Stimulated activated CD8-positive, alpha-beta memory T cell treated with anti-CD3 and anti-CD28 coated beads, Interleukin-4, amount 100 ng/mL, for 24 hours (primary cell): ENCODE results near the gene IGSF9B.

Experiments used
- DNase-seq: peaks from one replicate; pipeline ENCODE4 v3.0.0-alpha.2; 2020; ENCODE audit warnings: low read depth

Gene IGSF9B

GRCh38 chr11:133919330-133920108 is 37.2 kb downstream of the IGSF9B start:
- no peak for DNase-seq

GRCh38 chr11:133918608-133919260 is 38.0 kb downstream of the IGSF9B start:
- no peak for DNase-seq

- DNase-seq, result no peak
Measured at GRCh38 chr11:133917921-133918607, 38.7 kb downstream of the IGSF9B start.

GRCh38 chr11:133916784-133917440 is 39.9 kb downstream of the IGSF9B start:
- no peak for DNase-seq

GRCh38 chr11:133913761-133914160 is 43.0 kb downstream of the IGSF9B start:
- DNase-seq, result no peak

GRCh38 chr11:133911171-133911570 is 45.6 kb downstream of the IGSF9B start:
- no peak for DNase-seq

- no peak for DNase-seq
Measured at GRCh38 chr11:133910101-133910500, 46.7 kb downstream of the IGSF9B start.

GRCh38 chr11:133908827-133909226 is 47.9 kb downstream of the IGSF9B start:
- DNase-seq, result no peak

- no peak for DNase-seq
Measured at GRCh38 chr11:133907841-133908241, 48.9 kb downstream of the IGSF9B start.

- DNase-seq, result no peak
Measured at GRCh38 chr11:133907216-133907615, 49.6 kb downstream of the IGSF9B start.

- DNase-seq, result no peak
Measured at GRCh38 chr11:133906746-133907145, 50.0 kb downstream of the IGSF9B start.

- no peak for DNase-seq
Measured at GRCh38 chr11:133906241-133906640, 50.5 kb downstream of the IGSF9B start.

- no peak for DNase-seq
Measured at GRCh38 chr11:133905677-133906156, 51.1 kb downstream of the IGSF9B start.

GRCh38 chr11:133904818-133905515 is 51.8 kb downstream of the IGSF9B start:
- DNase-seq, result no peak

GRCh38 chr11:133903875-133904817 is 52.6 kb downstream of the IGSF9B start:
- no peak for DNase-seq

GRCh38 chr11:133903056-133903455 is 53.7 kb downstream of the IGSF9B start:
- no peak for DNase-seq

GRCh38 chr11:133902506-133902905 is 54.3 kb downstream of the IGSF9B start:
- no peak for DNase-seq

GRCh38 chr11:133901999-133902398 is 54.8 kb downstream of the IGSF9B start:
- DNase-seq, result no peak

- no peak for DNase-seq
Measured at GRCh38 chr11:133901316-133901715, 55.5 kb downstream of the IGSF9B start.
